Choroid plexus epithelial cell (primary cell): ENCODE measurements around the gene SCAMP1.
"Not testable (repeated sequence)": the region's sequence is repeated elsewhere in the genome, so short reads cannot be mapped to it uniquely, and the experiment has no call there.

Experiments used
- DNase-seq: peaks from one replicate; pipeline ENCODE4 v3.0.0-alpha.2; 2010; ENCODE audit warnings: low read depth
- H3K4me3 ChIP-seq: 2 replicates; pipeline ENCODE4 v1.5.1; 2011; ENCODE audit warnings: low read depth, mild to moderate bottlenecking, control low read depth, low read length, moderate library complexity
- TF ChIP-seq, protein P1 (sequence below): conservative IDR thresholded peaks from 2 replicates; pipeline ENCODE4 v1.5.1; 2011; ENCODE audit warnings: low read depth, mild to moderate bottlenecking, control low read depth, inconsistent platforms, low read length, moderate library complexity

SCAMP1 gene

DNA sequence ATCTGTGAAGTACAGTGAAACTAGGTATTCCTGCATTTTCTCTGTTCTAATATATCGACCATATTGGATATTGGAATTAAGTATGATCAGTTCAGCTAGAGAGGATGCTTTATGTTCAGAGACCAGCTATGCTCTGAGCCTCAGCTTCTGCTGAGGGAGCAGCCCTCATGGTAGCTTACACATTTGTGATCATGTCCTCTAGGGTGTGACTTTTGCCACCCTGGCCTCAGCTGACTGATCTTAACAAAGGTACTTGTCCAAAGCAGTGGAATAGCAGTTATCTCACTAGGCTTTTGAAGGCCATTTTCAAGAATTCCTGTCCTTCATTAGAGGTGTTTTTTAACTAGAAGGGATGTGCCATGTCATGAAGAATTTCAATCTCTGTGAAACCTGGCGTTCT is 9.3 kb downstream of the SCAMP1 start:
- DNase-seq: no peak
- no peak overlapping the region for H3K4me3 ChIP-seq
- TF ChIP-seq, protein P1, sequence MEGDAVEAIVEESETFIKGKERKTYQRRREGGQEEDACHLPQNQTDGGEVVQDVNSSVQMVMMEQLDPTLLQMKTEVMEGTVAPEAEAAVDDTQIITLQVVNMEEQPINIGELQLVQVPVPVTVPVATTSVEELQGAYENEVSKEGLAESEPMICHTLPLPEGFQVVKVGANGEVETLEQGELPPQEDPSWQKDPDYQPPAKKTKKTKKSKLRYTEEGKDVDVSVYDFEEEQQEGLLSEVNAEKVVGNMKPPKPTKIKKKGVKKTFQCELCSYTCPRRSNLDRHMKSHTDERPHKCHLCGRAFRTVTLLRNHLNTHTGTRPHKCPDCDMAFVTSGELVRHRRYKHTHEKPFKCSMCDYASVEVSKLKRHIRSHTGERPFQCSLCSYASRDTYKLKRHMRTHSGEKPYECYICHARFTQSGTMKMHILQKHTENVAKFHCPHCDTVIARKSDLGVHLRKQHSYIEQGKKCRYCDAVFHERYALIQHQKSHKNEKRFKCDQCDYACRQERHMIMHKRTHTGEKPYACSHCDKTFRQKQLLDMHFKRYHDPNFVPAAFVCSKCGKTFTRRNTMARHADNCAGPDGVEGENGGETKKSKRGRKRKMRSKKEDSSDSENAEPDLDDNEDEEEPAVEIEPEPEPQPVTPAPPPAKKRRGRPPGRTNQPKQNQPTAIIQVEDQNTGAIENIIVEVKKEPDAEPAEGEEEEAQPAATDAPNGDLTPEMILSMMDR: no peak

DNA sequence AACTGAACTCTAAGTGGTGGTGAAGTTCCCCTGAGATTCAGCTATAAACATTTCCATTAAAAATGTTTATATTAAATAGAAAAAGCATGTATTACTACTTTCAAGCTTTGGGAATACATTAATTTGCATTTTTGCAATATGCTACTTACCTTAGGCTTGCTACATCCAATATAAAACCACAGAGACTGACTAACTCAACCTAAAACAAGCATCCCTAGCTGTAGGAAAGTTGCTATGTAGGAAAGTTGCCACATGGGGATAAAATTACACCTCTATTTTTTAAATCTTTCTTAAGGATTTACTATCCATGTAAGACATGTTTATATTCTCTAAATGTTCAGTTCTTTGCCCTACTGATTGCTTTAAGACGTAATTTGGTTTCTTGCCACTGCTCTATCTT is 12.8 kb downstream of the SCAMP1 start:
- no peak overlapping the region for H3K4me3 ChIP-seq
- TF ChIP-seq, protein P1: no peak
- no peak for DNase-seq

DNA sequence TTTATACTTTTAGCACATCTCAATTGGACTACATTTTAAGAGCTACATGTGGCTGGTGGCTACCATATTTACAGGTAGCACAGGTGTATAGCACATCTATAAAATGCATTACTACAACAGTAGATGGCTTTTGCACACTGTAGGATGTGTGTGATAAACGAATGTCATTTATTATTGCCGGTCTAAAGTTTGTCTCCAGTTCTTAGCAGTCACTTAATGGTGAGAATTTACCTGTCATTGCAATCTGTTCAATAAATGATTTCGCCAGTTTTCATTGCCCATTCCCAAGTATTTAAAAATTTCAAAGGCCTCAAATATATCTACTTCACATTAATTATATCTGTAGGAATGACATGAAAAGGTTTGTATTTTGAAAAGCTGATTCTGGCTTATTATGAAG is 15.9 kb downstream of the SCAMP1 start:
- H3K4me3 ChIP-seq: no peak overlapping the region
- TF ChIP-seq, protein P1: no peak
- DNase-seq: no peak

DNA sequence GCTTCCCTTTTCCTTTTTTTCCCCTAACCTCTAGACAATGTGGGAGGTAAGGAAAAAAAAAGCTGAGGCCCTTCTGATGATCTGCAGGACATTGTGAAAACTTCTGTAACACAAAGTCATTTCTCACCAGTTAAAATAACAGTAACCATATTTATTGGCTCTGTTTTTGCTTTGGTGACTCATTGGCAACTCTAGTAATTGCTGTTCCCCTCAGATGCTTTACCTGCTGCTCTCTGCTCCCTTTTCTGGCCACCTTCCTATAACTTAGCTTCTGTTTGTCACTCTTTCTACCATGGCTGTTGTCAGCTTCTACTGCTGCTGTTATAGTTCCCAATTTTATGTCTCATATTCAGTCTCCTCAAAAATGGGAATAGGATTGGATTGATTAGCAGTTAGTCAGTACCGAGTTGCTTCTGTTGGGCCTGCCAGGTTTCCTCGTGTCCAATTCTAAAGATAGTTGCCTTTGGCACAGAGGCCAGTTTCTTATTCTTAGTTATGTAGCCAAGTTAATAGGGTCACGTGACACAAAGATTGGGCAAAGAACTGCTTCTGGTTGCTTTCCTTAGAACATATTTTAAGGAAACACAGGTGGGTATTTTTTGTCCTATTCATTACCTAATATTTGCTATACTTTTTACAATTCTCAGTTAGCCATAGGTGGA is 16.8 kb downstream of the SCAMP1 start:
- TF ChIP-seq, protein P1: no peak
- DNase-seq: peak; percentile 23
- no peak overlapping the region for H3K4me3 ChIP-seq

DNA sequence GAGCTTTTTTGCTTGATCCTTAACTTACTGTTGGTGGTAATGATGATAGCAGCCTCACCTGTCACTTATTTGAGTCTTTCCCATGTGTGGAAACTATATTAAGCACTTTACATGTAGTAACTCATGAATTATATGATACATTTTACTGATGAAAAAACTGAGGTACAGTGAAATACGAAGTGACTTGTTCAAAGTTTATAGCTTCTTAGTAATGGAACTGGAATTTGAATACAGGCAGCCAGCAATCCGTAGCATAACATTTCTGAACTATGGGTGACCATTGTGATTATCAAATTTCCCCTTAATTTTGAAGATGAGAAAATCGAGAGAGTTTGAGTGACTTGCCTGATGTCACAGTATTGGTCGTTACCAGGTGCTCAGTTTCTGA is 17.3 kb downstream of the SCAMP1 start:
- no peak for DNase-seq
- TF ChIP-seq, protein P1: no peak

DNA sequence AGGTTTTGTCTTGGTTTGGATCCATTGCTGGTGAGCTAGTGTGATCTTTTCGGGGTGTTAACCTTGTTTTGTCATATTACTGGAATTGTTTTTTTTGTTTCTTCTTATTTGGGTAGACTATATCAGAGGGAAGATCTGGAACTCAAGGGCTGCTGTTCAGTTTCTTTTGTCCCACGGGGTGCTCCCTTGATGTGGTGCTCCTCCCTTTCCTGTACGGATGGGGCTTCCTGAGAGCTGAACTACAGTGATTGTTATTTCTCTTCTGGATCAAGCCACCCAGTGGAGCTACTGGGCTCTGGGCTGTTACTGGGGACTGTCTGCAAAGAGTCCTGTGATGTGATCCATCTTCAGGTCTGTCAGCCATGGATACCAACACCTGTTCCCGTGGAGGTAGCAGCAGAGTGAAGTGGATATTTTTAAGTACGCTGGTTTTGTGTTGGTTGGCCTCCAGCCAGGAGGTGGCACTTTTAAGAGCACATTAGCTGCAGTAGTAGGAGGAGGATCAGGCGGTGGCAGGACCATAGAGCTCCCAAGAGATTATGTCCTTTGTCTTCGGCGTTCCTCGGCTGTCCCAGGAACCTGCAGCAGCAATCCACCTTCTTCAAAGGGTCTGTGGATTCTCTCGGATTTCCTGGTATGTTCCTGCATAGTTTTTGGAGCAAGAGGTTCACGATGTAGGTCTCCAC is 27.2 kb downstream of the SCAMP1 start:
- TF ChIP-seq, protein P1: no peak
- H3K4me3 ChIP-seq: no peak overlapping the region
- DNase-seq: no peak

More for the DNA sequence above, 17.3 kb downstream of the SCAMP1 start:
- no peak overlapping the region for H3K4me3 ChIP-seq

DNA sequence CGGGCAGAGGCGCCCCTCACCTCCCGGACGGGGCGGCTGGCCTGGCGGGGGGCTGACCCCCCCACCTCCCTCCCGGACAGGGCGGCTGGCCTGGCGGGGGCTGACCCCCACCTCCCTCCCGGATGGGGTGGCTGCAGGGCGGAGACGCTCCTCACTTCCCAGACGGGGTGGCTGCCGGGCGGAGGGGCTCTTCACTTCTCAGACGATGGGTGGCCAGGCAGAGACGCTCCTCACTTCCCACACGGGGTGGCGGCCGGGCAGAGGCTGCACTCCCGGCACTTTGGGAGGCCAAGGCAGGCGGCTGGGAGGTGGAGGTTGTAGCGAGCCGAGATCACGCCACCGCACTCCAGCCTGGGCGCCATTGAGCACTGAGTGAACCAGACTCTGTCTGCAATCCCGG is 30.9 kb downstream of the SCAMP1 start:
- H3K4me3 ChIP-seq, DNase-seq: not testable (repeated sequence)
